Activated T-cell treated with anti-CD3 and anti-CD28 coated beads for 4 hours (primary cell): Measurements from ENCODE around the gene NFATC2IP.
"Not testable (repeated sequence)": the region's sequence is repeated elsewhere in the genome, so short reads cannot be mapped to it uniquely, and the experiment has no call there.

Experiments used
- DNase-seq: peaks from one replicate; pipeline ENCODE4 v3.0.0-alpha.2; 2020

NFATC2IP gene

DNA sequence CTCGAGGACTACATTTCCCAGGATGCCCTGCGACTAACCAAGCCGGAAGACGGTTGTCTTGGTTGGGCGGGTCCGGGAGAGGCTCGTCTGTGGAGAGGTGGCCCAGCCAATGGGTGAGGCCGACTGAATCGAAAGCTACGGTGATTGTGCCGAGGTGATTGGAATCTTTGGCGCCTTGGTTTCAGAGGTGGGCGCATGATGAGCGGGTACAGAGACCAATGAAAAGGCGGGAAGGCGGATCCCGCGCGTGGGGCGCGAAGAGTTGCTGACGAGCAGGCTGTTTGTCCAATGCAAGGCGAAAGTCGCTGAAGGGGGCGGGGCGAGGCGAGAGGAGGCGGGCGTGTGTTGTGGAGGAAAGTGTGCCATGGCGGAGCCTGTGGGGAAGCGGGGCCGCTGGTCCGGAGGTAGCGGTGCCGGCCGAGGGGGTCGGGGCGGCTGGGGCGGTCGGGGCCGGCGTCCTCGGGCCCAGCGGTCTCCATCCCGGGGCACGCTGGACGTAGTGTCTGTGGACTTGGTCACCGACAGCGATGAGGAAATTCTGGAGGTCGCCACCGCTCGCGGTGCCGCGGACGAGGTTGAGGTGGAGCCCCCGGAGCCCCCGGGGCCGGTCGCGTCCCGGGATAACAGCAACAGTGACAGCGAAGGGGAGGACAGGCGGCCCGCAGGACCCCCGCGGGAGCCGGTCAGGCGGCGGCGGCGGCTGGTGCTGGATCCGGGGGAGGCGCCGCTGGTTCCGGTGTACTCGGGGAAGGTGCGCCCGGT lies at the start of gene NFATC2IP:
Gene NFATC2IP, plus strand, starts transcription at position 290 of the 762 bp plus-strand sequence. Its CDS starts 75 bp downstream, at position 365.
- peak; percentile 100 for DNase-seq

DNA sequence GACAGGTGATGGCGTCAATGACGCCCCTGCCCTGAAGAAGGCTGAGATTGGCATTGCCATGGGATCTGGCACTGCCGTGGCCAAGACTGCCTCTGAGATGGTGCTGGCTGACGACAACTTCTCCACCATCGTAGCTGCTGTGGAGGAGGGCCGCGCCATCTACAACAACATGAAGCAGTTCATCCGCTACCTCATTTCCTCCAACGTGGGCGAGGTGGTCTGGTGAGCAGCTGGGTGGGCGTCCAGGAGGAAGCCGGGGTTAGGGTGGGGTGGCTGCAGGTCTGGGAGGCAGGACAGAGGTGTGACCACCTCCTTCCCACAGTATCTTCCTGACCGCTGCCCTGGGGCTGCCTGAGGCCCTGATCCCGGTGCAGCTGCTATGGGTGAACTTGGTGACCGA lies 48.9 kb upstream of the NFATC2IP start:
- DNase-seq = no peak

DNA sequence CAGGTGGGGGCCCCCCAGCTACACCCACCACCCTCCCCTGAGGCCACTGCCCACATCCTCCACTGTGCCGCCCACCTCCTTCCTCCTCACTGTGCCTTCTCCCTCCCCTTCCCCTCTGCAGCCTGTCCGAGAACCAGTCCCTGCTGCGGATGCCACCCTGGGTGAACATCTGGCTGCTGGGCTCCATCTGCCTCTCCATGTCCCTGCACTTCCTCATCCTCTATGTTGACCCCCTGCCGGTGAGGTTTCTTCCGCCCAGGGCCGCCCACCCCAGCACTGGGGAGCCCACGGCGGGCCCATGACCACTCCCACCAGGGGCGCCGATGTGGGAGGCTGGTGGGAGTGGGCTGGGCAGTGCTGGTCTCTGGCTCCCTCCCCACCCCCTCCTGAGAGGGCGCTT lies 47.8 kb upstream of the NFATC2IP start:
- no peak for DNase-seq

DNA sequence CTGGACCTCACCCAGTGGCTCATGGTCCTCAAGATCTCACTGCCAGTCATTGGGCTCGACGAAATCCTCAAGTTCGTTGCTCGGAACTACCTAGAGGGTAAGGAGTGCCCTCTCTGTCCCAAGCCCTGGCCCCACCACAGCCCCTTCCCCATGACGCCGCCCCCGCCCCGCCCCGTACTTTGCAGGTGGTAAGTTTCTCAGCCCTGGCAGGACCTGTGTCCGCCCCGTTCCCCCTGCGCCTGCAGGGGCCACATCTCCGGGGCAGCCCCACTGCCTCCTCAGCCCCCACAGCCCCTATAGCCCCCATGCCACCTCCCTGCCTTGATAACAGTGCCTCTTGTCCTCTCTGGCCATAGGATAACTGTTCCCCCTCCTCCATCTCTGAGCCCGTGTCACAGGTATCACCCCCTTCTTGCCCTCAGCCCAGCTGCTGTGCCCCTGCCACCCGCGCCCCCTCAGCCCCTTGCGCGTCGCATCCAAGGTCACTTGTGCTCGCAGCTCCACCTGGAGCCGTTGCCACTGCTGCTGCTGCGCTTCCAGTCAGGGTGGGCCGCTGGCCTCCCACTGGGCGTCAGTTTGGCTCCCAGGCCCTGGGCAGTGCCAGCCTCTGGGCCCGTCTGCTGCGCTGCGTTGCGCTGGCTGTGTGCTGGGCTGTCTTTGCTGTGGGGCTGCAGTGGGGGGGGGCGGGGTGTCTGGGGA lies 47.2 kb upstream of the NFATC2IP start:
- DNase-seq = no peak

DNA sequence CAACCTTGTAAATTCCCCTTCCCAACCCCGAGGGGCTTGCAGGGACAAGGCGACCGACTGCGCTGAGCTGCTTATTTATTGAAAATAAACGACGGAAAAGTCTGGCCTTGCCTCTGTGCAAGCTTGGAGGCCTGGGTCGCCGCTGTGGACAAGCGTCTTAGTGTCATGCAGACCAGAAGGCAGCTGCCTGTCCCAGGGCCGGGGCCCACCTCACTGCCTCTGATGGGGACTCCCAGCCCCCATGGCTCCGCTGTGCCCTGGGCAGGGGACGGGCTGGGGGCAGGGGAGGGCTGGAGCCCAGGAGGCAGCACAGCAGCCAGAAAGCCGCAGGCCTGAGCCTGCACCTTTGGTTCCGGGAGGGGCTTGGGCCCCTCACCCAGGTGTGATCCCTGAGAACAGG lies 46.4 kb upstream of the NFATC2IP start:
- no peak for DNase-seq

DNA sequence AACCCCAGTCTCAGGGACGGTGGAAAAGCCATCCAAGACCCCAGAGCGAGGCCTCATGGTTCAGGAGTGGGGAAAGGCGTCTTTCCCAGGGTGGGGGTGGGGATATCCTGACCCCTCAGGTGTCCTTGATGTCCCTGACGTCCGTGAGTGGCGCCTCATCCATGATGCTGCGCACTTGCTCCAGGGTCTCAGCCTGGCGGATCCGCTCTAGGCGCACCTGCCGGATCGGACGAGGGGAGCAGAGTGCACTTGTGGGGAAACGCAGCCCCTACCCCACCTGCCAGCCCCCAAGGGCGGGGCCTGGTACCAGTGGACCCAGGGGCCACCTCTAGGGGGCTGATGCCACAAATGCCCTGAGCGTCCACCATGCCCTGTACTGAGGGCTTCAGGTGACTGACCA lies 45.9 kb upstream of the NFATC2IP start:
- DNase-seq = no peak

DNA sequence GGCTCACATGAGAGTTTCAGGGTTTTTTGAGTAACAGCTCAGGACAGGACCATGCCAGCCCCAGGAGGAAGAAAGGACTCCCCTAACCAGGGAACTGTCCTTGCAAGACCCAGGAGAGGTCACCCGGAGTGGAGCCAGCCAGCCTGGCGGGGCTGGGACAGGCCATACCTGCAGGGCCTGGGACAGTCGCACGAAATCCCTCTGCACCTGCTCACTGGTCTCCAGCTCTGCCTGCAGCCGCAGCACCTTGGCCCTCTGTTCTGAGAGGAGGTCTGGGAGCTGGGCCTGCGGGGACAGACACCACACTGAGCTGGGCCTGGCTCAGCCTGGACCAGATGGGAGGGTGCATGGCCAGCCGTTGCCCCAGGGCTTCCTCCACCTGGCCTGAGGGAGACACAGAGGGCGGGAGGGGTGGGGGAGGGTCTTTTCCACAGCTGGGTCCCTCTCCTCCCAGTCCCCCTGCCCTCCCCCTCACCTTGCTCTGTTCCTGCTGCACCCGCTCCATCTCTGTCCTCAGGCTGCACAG lies 45.4 kb upstream of the NFATC2IP start:
- no peak for DNase-seq

DNA sequence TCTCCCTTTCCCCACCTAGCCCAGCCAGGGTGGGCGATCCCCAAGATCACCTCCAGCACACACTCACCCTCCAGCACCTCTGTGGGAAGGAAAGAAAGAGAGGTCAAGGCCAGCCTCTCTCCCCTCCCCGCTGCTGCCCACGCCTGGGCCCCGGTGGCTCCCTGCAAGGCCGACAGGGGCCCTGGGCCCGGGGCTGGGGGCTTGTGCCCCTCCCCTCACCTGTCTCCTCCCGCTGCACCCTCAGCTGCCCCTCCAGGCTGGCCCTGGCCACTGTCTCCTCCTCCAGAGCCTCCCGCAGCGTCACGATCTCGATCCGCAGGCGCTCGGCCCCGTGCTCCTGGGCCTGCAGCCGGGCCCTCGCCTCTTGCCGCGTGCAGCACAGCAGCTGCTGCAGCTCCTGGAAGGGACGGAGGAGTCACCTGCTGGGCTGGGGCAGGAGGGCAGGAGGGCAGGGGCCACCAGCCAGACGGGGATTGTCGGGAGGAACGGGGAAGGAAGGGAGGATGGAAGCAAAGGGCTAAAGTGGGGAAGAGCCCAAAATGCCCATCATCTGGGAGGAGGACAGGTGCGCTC lies 44.9 kb upstream of the NFATC2IP start:
- no peak for DNase-seq

DNA sequence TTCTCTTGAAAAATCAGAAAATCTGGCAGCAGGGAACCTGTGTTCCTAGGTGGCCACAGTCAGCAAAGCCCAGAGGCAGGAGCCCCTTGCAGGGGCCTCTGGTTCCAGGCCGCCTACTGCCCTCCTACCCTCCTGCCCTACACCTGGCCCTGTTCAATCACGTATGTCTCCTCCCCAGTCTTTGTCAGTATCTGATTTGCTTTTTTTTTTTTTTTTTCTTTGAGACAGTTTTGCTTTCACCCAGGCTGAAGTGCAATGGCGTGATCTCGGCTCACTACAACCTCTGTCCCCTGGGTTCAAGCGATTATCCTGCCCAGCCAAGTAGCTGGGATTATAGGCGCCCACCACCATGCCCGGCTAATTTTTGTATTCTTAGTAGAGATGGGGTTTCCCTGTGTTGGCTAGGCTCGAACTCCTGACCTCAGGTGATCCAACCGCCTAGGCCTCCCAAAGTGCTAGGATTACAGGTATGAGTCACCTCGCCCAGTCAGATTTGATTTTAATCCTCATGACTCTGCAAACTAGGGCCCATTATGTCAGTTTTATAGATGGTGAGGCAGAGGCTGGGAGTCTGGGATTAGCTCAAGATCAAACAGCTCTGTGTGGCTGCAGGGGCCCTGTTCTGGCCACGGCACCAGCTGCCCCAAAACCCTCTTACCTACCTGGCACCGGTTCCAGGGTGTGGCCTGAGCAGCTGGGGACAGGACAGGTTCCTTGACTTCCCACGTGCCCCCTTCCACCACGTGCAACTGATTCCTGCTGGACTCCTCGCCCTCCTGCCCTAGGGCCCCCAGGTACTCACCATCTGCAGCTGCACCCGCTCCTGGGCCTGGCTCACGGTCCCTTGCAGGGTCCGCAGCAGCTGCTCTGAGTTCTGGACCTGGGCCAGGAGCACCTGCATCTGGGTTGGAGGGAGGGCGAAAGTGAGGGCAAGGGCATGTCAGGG lies 40.4 kb upstream of the NFATC2IP start:
- no peak for DNase-seq

DNA sequence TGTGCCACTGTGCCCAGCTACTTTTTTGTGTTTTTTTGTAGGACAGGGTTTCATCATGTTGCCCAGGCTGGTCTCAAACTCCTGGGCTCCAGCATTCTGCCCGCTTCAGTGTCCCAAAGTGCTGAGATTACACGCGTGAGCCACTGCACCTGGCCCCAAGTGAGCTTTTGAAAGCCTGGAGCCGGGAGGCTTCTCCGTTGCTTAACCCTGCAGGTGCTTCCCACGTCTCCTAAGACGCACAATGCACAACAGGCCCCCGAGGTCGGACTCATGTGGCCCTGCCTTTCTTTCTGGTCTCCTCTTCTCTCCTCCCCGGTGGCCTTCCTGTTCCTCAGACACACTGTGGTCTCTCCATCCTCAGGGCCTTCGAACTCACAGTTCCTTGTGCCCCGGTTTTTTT lies 38.2 kb upstream of the NFATC2IP start:
- no peak for DNase-seq

DNA sequence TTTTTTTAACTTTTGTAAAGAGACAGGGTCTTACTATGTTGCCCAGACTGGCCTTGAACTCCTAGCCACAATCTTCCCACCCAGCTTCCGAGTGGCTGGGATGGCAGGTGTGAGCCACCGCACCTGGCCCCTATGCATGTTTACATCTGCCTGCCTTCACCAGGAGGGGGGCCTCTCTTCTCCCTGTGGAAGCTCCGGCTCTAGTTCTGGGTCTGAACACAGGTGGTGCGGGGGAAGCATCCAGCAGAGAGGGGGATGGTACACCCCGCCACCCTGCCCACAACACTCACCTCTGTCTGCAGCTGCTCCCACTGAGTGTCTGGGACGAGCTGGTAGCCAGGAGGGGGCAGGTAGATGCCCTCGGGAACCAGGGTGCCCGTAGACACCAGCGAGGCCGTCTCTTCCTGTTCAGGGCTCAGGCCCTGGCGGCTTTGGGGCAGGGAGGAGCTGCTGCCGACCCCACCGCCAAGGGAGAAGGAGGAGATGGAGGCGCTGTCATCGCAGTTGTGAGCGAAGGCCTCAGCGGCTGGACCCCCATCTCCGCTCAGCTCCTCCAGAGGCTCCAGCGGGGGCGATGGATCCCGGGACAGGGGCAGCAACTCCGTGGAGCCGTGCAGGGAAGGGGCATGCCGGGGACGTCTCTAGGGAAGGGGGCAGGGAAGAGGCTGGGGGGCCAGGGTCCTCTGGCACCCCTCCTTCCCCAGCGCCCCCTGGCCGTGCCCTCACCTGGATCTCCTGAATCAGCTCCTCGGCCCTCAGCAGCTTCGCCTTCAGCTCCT lies 36.6 kb upstream of the NFATC2IP start:
- no peak for DNase-seq

DNA sequence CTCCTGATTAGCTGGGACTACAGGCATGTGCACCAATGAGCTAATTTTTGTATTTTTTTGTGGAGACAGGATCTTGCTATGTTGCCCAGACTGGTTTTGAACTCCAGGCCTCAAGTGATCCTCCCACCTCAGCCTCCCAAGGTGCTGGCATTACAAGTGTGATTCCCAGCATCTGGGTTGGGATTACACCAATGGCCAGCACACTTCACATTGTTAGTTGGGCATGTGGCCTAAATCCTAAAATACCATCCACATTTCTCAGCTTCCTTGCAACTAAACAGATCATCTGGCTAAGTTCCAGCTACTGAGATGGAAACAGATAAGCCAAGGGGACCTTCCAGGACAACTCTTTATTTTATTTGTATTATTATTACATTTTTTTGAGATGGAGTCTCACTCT lies 35.6 kb upstream of the NFATC2IP start:
- no peak for DNase-seq

DNA sequence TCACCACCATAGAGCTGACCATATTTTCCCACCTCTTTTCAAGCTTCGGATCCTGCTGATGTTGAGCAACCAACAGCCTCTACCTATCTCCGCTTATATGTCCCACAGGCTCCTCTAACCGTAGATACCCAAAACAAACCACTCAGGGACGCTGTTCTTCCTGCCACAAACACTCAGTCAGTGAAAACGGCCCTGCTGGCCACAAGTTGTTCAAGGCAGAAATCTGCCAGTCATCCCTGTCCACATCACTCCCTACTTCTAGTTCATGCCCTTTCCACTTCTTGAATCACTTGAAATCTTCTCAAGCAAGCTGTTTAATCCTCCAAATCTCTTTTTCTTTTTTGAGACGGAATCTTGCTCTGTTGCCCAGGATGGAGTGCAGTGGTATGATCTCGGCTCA lies 33.6 kb upstream of the NFATC2IP start:
- DNase-seq = no peak

DNA sequence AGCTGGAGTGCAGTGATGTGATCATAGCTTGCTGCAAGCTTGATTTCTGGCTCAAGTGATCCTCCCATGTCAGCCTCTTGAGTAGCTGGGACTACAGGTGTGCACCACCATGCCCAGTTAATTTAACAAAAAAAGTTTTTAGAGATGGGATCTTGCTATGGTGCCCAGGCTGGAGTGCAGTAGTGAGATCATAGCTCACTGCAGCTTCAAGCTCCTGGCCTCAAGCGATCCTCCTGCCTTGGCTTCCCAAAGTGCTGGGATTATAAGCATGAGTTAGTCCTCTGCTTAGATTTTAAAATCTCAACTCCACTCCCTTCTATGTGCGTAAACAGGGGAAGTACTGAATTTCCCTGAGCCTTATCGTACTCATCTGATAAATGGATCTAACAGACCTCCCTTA lies 32.0 kb upstream of the NFATC2IP start:
- no peak for DNase-seq

DNA sequence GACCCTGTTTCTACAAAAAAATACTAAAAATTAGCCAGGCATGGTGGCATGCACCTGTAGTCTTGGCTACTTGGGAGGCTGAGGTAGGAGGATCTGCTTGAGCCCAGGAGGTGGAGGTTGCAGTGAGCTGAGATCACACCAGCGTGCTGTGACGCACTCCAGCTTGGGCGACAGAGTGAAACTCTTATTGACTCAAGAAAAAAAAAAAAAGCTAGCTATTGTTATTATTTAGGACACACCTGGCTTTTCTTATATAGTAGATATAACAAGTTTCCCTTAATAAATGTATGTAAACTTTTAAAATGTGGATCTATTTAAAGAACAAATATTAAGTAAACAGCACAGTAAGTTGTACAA lies 27.5 kb upstream of the NFATC2IP start:
- no peak for DNase-seq

DNA sequence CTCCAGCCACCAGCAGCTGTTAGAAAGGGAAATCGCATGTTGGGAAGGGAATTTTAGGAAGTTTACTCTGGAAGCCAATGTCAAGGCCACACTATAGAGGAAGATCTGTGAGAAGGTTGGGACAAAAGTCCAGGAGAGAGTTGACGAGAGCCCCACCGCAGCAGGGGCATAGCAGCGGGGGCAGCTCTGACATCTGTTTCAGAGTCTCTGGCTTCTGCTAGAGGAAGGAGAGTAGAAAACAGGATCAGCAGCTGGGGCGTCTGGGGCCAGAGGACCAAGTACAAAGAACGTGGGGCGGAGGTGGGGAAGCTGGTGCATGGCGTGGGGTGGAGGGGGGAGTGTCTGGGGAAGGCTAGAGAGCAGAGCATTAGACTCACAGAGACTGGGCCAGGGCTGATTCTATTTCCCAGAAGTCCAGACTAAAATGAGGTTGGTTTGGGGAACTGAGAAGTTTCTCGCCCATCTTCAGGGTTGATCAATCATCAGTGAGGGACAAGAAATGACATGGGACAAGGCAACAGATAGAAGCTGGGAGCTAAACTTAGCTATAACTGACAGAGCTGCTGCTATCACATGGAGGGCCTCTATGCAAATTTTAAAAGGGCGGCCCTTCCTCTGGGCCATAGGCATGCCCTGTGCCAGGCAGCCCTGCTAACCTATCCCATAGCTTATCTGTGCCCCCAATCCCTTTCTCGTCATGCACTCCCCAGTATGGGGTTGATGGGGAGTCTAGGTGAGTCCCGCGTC lies 26.9 kb upstream of the NFATC2IP start:
- no peak for DNase-seq

DNA sequence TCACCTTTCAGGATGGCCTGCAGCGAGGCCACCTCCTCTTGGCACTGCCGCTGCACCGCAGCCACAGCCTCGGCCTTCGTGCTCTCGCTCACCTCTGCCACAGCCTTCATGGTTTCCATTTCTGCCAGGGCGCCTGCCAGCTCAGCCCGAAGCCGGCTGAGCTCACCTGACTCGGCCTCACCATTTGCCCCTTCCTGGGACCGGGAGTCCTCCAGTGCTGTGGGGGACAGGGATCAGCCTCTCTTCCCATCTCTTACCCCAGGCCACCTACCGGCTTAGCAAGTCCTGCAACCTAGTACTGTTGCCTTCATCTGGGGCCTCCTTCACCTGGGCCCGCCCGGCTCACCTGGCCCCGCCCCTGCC lies 26.4 kb upstream of the NFATC2IP start:
- no peak for DNase-seq

DNA sequence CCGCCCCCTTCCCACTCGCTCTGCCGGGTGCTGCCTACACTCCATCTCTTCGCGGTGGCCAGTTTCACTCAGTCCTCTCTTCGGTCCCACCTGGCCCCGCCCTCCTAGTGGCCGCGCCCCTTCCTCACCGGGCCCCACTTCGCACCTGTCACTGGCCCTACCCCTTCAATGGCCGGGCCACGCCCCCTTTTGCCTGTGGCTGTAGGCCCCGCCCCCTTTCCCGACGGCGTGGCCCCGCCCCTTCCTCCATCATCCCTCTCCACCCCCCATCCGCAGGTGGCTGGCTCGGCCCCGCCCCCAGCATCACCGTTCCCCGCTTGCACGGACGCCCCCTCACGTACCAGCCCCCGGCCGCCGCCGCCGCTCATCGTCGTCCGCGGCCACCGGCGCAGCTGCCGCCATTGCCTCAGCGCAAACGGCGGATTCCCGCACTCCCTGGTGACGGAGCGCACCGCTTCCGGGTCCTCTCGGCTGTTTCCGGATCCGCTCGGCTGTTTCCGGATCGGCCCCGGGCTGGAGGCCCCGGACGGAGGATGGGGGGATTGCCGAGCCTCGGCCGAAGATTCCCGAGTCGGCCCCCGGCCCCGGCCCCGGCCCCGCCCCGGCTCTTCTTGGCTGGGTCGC lies 25.9 kb upstream of the NFATC2IP start, which contains the start of gene RABEP2:
Gene RABEP2, minus strand, starts transcription at position 477 of the 624 bp plus-strand sequence. Its CDS starts 75 bp downstream, at position 402.
- DNase-seq = peak; percentile 88

DNA sequence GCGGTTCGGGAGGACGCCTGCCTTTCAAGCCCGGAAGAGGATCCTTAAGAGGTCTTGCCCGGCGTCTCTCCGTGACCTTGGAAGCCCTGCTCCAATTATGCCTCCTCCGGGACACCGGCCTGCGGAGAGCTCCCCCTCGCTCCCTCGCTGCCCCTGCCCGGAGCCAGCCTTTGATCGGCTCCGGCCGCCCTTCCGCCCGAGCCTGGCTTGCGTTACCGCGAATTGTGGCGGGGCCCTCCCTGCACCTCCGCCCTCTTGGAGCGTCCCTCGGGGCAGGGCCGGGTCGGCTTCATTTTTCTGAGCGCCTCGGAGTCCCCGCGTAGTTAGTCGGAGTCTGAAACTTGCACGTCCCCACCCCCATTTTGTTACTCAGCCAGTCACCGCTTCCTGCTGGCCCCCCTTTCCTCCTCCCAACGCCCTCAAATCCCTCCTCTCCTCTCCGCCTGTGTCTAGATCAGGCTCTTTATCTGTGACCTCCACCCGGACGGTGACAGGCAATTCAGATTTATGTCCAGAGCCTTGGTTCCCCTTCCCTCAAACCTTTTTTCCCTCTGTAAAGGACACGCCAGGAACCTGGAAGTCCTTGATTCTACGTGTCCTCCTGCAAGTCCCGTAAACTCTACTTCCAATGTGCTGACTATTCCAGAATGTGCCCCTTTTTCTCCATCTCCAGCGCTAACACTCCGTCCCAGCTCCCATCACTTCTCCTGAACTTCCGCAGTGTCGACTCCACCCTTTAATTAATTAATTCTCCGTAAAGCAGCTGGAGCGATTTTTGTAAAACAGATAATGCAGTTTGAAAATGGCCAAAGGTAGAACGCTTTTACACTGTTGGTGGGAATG lies 25.1 kb upstream of the NFATC2IP start:
- peak; percentile 59 for DNase-seq

DNA sequence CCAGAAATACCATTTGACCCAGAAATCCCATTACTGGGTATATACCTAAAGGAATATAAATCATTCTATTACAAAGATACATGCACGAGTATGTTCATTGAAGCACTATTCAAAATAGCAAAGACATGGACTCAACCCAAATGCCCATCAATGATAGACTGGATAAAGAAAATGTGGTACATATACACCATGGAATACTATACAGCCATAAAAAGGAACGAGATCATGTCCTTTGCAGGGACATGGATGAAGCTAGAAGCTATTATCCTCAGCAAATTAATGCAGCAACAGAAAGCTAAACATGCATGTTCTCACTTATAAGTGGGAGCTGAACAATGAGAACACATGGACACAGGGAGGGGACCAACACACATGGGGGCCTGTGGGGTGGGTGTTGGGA lies 24.5 kb upstream of the NFATC2IP start:
- not testable (repeated sequence) for DNase-seq
